Pancreas (tissue), 10 donors: ENCODE results near the gene PLEKHM3. TPM values are rescaled to one million over a fixed set of nuclear protein-coding genes. Genes with fewer than 3 reads are reported as not detected.

Experiments
- ATAC-seq, 4 donors: fragments of 200-7000 bp; cut with Tn5 transposase; one replicate each; pipeline versions ENCODE4 v1.8.0 to v1.9.1; 2020; ENCODE audit warnings: mild to moderate bottlenecking in 4 of 4, moderate library complexity in 4 of 4
- DNase-seq, 6 donors: peaks; one replicate each; pipeline ENCODE4 v3.0.0-alpha.2; 2020
- FAIRE-seq: peaks from 2 replicates; lab custom pipeline; 2012; peaks lifted over from hg19 to GRCh38; lab: Jason Lieb, UNC
- H3K27ac ChIP-seq, 4 donors: fragments of 200-600 bp; sonication (generic); 1 replicate in 3 of 4; 2 replicates in 1 of 4; pipeline versions ENCODE4 v1.5.0 to v1.8.0; 2020
- H3K27me3 ChIP-seq, 4 donors: fragments of 200-600 bp; one replicate each; pipeline ENCODE4 v1.8.0; 2021
- H3K36me3 ChIP-seq, 3 donors: fragments of 200-600 bp; sonication (generic) in 1 of 3; one replicate each; pipeline versions ENCODE4 v1.5.0 to v1.8.0; 2020 to 2021
- H3K4me1 ChIP-seq, 3 donors: fragments of 200-600 bp; one replicate each; pipeline ENCODE4 v1.8.0; 2021
- H3K4me3 ChIP-seq, 4 donors: fragments of 200-600 bp; sonication (generic) in 2 of 4; one replicate each; pipeline versions ENCODE4 v1.5.0 to v1.8.0; 2020 to 2021
- H3K9me3 ChIP-seq, 4 donors: fragments of 200-600 bp; one replicate each; pipeline ENCODE4 v1.8.0; 2021
- WGBS, 2 donors: extraction: QIAGEN DNeasy Blood & Tissue Kit; methylation state at CpG; one replicate each; pipeline ENCODE4 v1.1.7; 2013; 5-methylcytosine and 5-hydroxymethylcytosine counted together
- intact Hi-C, 3 donors: fragments of 100-400 bp; cut with DNase I; formaldehyde crosslinking; loops; one replicate each; pipeline versions ENCODE4 v1.11.1 to v1.14.2; 2022
- polyA plus RNA-seq, 2 donors: library from polyadenylated mRNA; stranded (reverse); fragments of 200-250 nt; gene quantifications; one replicate each; pipeline ENCODE4 v1.2.3, GENCODE V29; 2013
- total RNA-seq, 6 donors: library from RNA; stranded (reverse); fragmentation: NEBNext Ultra II Directional in 4 of 6; extraction: Animal tissue kit (Norgen Biotek cat#: 25700) in 4 of 6; gene quantifications; one replicate each; pipeline versions ENCODE4 v1.2.1 to v1.2.4, GENCODE V29; 2021 to 2023
- TF ChIP-seq, protein P1 (sequence below), 4 donors: fragments of 200-600 bp; sonication (generic) in 3 of 4; IDR thresholded peaks; one replicate each; pipeline versions ENCODE4 v1.5.0 to v1.8.0; 2021; ENCODE audit warnings: antibody characterized with exemption in 4 of 4
- donor health status: healthy with polysubstance abuse.
- donor health status: DM: no; HTN: no; CAD: no; lungs with moderate emphysema.
- donor health status: DM: no; HTN: no; CAD: no.
- donor health status: control.
- donor health status: control.
- donor health status: Bipolar disorder and iron deficiency.
- donor health status: DM: yes; HTN: yes; CAD: no.
- donor health status: DM: no; HTN: no; CAD: no.
- donor health status: DM: no; HTN: no; CAD: no.
- donor health status: DM: yes; HTN: yes; CAD: no.

The PLEKHM3 gene
- total and polyA plus RNA-seq, 8 donors: 3.0 to 10.2 (median 5.4) TPM

DNA sequence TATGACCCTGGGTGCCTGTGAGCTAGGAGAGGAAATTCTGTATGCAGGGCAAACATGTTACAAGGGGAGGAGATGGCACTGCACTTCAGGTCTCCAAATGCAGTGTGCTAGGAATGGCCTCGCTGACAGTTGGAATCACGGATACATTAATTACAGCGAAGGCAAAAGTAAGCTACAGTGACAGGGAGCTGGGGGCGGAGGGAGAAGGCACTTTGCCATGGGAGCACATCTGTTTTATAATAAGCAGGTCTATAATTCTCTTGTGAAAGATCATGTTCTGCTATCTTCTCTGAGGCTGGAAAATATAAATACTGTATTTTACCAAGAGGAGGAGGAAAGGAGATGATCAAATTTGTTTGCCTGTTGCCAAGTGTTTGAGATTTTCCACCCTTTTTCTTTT, 199.3 kb downstream of the PLEKHM3 start:
- intact Hi-C loops: no loop called here
- no peak for ATAC-seq
- FAIRE-seq: no peak
- Histone ChIP-seq H3K27ac (peak overlapping the region in 1 of 4 donors; percentile 2), H3K9me3 (no peaks in the 10 kb centered on the region), H3K36me3 (no peaks in the 10 kb centered on the region), H3K27me3 (no peaks in the 10 kb centered on the region), H3K4me3 (no peak overlapping the region), H3K4me1 (peaks cover 0 to 29% (median 28%) of the 10 kb centered on the region in 3 donors)
- 73 to 74% methylated on average over 4 of the region's 4 CpGs for WGBS, 2 donors
- TF ChIP-seq, protein P1, sequence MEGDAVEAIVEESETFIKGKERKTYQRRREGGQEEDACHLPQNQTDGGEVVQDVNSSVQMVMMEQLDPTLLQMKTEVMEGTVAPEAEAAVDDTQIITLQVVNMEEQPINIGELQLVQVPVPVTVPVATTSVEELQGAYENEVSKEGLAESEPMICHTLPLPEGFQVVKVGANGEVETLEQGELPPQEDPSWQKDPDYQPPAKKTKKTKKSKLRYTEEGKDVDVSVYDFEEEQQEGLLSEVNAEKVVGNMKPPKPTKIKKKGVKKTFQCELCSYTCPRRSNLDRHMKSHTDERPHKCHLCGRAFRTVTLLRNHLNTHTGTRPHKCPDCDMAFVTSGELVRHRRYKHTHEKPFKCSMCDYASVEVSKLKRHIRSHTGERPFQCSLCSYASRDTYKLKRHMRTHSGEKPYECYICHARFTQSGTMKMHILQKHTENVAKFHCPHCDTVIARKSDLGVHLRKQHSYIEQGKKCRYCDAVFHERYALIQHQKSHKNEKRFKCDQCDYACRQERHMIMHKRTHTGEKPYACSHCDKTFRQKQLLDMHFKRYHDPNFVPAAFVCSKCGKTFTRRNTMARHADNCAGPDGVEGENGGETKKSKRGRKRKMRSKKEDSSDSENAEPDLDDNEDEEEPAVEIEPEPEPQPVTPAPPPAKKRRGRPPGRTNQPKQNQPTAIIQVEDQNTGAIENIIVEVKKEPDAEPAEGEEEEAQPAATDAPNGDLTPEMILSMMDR (IDR thresholded peaks at IDR 0.05): no peak
- no peak for DNase-seq

- DNase-seq (no peak), ATAC-seq (no peak), FAIRE-seq (no peak)
- Histone ChIP-seq H3K9me3 (no peaks in the 10 kb centered on the region), H3K4me1 (peaks cover under 1 to 36% (median 31%) of the 10 kb centered on the region in 3 donors), H3K27me3 (no peaks in the 10 kb centered on the region), H3K27ac (peak overlapping the region in 1 of 4 donors; percentile 2), H3K36me3 (no peaks in the 10 kb centered on the region), H3K4me3 (no peak overlapping the region)
- TF ChIP-seq, protein P1 (IDR thresholded peaks at IDR 0.05): no peak
- intact Hi-C loops: no loop called here
- 70 to 71% methylated on average over 17 of the region's 17 CpGs for WGBS, 2 donors
Measured at GRCh38 chr2:207825045-207825954, 200.0 kb downstream of the PLEKHM3 start.

DNA sequence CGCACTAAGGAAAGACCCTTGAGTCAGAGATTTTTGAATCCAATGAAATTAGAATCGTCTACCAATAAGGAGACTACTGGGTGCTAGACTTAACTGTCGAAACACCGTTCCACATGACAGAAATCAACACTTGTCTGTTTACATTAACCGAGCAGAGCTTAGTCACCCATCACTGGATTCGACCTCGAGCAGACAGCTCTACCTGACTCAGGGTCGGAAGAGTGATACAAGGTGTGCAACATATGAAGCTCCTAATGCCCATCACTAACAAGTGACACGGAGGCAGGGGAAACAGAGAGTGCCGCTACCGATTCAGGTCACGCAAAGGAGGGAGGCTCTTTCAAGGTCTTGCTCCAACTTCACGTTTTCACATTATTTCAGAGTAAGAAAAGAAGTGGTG, 201.5 kb downstream of the PLEKHM3 start:
- WGBS, 2 donors: 85 to 89% methylated on average over 13 of the region's 13 CpGs
- TF ChIP-seq, protein P1 (IDR thresholded peaks at IDR 0.05): no peak

DNA sequence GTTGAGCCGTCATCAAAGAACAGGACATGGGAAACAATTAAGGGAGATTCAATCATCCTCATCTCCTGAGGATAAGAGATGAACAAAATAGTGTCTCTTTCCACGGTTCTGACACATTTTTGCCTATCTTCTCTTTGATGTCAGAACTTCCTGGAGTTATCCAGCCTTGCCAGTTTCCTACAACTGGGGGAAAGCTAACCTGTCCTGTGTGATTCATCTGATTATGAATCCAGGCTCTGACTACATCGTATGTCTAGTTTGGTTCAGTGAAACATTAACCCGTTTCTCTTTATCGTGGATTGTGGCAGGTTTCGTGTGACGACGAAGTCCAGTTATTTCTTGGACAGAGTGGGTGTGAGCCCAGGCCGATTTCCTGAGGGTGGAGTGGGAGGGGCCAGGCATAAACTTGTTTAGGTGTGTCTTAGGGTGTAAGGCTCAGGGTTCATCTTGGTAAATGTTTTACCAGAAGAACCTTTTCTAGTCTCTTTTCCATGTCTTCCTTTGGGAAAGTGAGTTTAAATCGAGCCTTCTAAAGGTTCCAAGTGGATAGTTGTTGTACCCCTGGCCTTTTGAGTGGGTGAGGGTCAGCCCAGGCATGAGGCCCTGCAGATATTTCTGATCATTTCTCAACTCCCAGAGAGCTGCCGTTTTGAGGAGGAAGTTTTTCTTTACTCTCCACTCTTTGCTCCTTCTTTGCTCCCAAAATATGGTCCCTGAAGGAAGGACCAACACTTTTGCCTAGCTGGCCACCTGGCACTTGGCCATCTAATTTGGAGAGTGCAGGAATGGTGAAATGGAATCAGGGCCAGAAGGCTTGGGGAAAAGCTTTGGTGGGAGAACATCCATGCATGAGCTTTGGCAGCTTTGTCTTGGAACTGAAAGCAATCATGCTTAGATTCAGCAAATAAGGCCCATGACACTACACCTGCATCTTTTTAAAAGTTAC, 205.2 kb downstream of the PLEKHM3 start:
- Histone ChIP-seq H3K4me3 (no peak overlapping the region), H3K9me3 (no peaks in the 10 kb centered on the region), H3K36me3 (no peaks in the 10 kb centered on the region), H3K4me1 (peaks cover 13 to 22% (median 16%) of the 10 kb centered on the region in 3 donors), H3K27ac (peak overlapping the region; percentile 2 to 88 (median 54)), H3K27me3 (no peaks in the 10 kb centered on the region)
- FAIRE-seq (peak; percentile 64), ATAC-seq (peak; percentile 88 to 95 (median 93)), DNase-seq (peak in 5 of 6 donors; percentile 59 to 78 (median 65))
- WGBS, 2 donors: 18 to 22% methylated on average over 11 of the region's 11 CpGs
- TF ChIP-seq, protein P1 (IDR thresholded peaks at IDR 0.05): no peak
- intact Hi-C loops: no loop called here

More for the DNA sequence above, 201.5 kb downstream of the PLEKHM3 start:
- H3K27me3 ChIP-seq: no peaks in the 10 kb centered on the region
- no peaks in the 10 kb centered on the region for H3K36me3 ChIP-seq
- DNase-seq (no peak), ATAC-seq (no peak), FAIRE-seq (no peak)
- no peak overlapping the region for H3K4me3 ChIP-seq
- no peak overlapping the region for H3K27ac ChIP-seq
- intact Hi-C loops: no loop called here
- peaks cover 13 to 36% (median 36%) of the 10 kb centered on the region in 3 donors for H3K4me1 ChIP-seq
- no peaks in the 10 kb centered on the region for H3K9me3 ChIP-seq
